SJSA1 (cell line): ENCODE data around the gene SMOC1. TPM values are rescaled to one million over a fixed set of nuclear protein-coding genes. Genes with fewer than 3 reads are reported as not detected.

Experiments used
- DNase-seq, 2 experiments: peaks; one replicate each; pipeline ENCODE4 v3.0.0-alpha.2; 2015 to 2020; ENCODE audit warnings: low spot score in 2 of 2, low read depth in 1 of 2
- H3K27ac ChIP-seq: fragments of 250-450 bp; sonication (Bioruptor Pico); 2 replicates; pipeline ENCODE4 v1.5.1; 2020; ENCODE audit warnings: mild to moderate bottlenecking, moderate library complexity
- H3K27me3 ChIP-seq: fragments of 250-450 bp; sonication (Bioruptor Pico); replicated peaks from 2 replicates; pipeline ENCODE4 v1.5.1; 2020; ENCODE audit warnings: mild to moderate bottlenecking, moderate library complexity
- H3K36me3 ChIP-seq: fragments of 250-450 bp; sonication (Bioruptor Pico); 2 replicates; pipeline ENCODE4 v1.5.1; 2020; ENCODE audit warnings: mild to moderate bottlenecking
- H3K4me1 ChIP-seq: fragments of 250-450 bp; sonication (Bioruptor Pico); replicated peaks from 2 replicates; pipeline ENCODE4 v1.6.1; 2021; ENCODE audit warnings: mild to moderate bottlenecking
- H3K4me3 ChIP-seq: fragments of 250-450 bp; sonication (Bioruptor Pico); 2 replicates; pipeline ENCODE4 v1.5.1; 2020; ENCODE audit warnings: mild to moderate bottlenecking
- H3K9me3 ChIP-seq: fragments of 250-450 bp; sonication (Bioruptor Pico); replicated peaks from 2 replicates; pipeline ENCODE4 v1.5.1; 2020; ENCODE audit warnings: mild to moderate bottlenecking
- total RNA-seq: library from RNA; depleted of rRNA; stranded (reverse); fragments of >200 nt; shearing (Covaris generic); gene quantifications from 2 replicates; pipeline ENCODE4 v1.2.3, GENCODE V29; 2014

SMOC1 gene
- total RNA-seq, 1 experiment from 2014 or later, result not detected

GRCh38 chr14:69951263-69951662, 72.0 kb downstream of the SMOC1 start:
- Histone ChIP-seq H3K36me3 (no peaks in the 10 kb centered on the region), H3K27me3 (no peaks in the 10 kb centered on the region), H3K27ac (no peak overlapping the region), H3K9me3 (no peaks in the 10 kb centered on the region), H3K4me3 (no peak overlapping the region), H3K4me1 (no peaks in the 10 kb centered on the region)
- no peak for DNase-seq

DNA sequence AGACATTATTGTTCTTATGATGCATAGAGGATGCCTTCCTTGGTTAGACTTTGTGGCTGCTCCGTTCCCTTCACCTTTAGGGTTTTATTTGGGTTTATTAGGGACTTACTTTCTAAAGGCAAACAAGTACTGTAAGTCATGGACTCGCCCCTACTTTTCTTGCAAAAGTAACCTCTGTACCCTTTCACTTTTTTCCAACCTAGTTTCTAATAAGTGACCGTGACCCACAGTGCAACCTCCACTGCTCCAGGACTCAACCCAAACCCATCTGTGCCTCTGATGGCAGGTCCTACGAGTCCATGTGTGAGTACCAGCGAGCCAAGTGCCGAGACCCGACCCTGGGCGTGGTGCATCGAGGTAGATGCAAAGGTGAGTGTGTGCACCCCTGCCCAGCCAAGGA, 72.7 kb downstream of the SMOC1 start:
- no peaks in the 10 kb centered on the region for H3K4me1 ChIP-seq
- no peaks in the 10 kb centered on the region for H3K9me3 ChIP-seq
- H3K27me3 ChIP-seq, result no peaks in the 10 kb centered on the region
- H3K36me3 ChIP-seq, result no peaks in the 10 kb centered on the region
- H3K27ac ChIP-seq, result no peak overlapping the region
- H3K4me3 ChIP-seq, result no peak overlapping the region
- no peak for DNase-seq

GRCh38 chr14:69953266-69953915, 74.2 kb downstream of the SMOC1 start:
- no peak overlapping the region for H3K4me3 ChIP-seq
- H3K36me3 ChIP-seq, result no peaks in the 10 kb centered on the region
- no peak overlapping the region for H3K27ac ChIP-seq
- no peaks in the 10 kb centered on the region for H3K27me3 ChIP-seq
- H3K4me1 ChIP-seq, result no peaks in the 10 kb centered on the region
- DNase-seq, result no peak
- no peaks in the 10 kb centered on the region for H3K9me3 ChIP-seq

DNA sequence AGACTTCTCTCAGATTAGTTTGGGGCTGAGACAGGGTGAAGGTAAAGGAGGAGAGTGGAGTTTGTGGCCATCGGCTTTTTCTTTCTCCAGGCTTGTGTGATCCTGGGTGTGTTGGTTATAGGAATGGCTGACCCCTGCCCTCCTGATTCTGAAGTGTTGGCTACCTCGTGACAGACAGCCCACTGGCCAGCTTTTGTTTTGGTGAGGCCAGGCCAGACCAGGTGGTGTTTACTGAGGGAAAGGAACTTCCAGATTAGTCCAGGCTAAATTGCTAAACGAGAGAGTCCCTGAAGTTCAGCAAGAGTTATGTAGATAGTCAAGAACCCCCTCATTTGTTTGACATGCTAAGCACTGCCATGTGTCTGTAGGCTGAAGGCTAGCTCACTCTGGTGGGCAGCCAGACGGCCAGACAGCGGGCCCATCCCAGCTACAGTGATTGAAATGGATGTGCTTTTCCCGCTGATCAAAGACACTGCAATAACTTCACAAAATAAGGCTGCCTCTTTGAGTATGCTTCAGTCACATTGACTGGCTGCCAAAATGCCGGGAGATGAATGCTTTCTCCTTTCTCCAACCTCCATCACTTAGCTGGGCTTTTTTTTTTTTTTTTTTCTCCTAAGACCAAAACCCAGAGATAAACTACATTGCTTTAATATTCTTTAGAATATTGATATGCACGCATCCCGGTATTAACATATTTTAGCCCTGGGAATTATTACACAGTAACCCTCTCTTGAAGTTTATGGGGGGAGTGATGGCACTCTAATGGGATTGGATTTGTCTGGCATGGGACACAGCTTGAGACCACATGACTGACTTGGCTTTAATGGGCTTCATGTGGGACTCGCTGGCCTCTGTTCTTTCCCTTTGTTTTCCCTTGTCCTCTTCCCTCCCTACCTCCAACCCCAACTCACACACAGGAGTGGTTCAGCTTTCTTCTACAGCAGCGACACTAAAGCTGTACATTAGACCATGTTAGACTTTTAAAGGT, 76.9 kb downstream of the SMOC1 start:
- Histone ChIP-seq H3K27ac (no peak overlapping the region), H3K4me1 (no peaks in the 10 kb centered on the region), H3K9me3 (no peaks in the 10 kb centered on the region), H3K4me3 (no peak overlapping the region), H3K36me3 (no peaks in the 10 kb centered on the region), H3K27me3 (no peaks in the 10 kb centered on the region)
- DNase-seq, result no peak

DNA sequence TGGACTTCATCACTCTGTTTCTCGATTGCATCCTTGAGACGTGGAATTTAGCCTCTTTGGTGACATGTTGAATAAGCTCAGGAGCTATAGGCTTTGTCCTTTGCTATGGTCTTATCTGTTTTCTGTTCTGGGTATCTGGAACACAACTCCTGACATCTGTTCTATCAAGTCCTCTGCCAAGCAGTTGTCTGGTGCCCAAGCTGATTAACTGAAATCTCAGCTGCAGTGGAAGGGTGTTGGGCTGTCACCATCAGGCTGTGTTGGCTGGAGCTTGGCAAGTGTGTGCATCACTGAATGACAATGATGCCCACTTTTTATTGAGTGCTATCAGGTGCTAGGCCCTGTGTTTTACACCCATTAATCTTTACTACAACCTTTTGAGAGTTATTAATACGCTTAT, 77.8 kb downstream of the SMOC1 start:
- Histone ChIP-seq H3K4me1 (no peaks in the 10 kb centered on the region), H3K9me3 (no peaks in the 10 kb centered on the region), H3K27ac (no peak overlapping the region), H3K36me3 (no peaks in the 10 kb centered on the region), H3K4me3 (no peak overlapping the region), H3K27me3 (no peaks in the 10 kb centered on the region)
- no peak for DNase-seq

GRCh38 chr14:69957986-69958385, 78.8 kb downstream of the SMOC1 start:
- H3K27ac ChIP-seq, result no peak overlapping the region
- no peak for DNase-seq
- H3K4me1 ChIP-seq, result no peaks in the 10 kb centered on the region
- no peak overlapping the region for H3K4me3 ChIP-seq
- H3K27me3 ChIP-seq, result no peaks in the 10 kb centered on the region
- H3K9me3 ChIP-seq, result no peaks in the 10 kb centered on the region
- H3K36me3 ChIP-seq, result no peaks in the 10 kb centered on the region

GRCh38 chr14:69959136-69959535, 79.9 kb downstream of the SMOC1 start:
- Histone ChIP-seq H3K27me3 (no peaks in the 10 kb centered on the region), H3K27ac (no peak overlapping the region), H3K4me1 (no peaks in the 10 kb centered on the region), H3K36me3 (no peaks in the 10 kb centered on the region), H3K9me3 (no peaks in the 10 kb centered on the region), H3K4me3 (no peak overlapping the region)
- no peak for DNase-seq

- Histone ChIP-seq H3K36me3 (no peaks in the 10 kb centered on the region), H3K4me1 (no peaks in the 10 kb centered on the region), H3K27ac (no peak overlapping the region), H3K27me3 (no peaks in the 10 kb centered on the region), H3K9me3 (no peaks in the 10 kb centered on the region), H3K4me3 (no peak overlapping the region)
- no peak for DNase-seq
These were observed 81.1 kb downstream of the SMOC1 start for GRCh38 chr14:69960296-69960695.

DNA sequence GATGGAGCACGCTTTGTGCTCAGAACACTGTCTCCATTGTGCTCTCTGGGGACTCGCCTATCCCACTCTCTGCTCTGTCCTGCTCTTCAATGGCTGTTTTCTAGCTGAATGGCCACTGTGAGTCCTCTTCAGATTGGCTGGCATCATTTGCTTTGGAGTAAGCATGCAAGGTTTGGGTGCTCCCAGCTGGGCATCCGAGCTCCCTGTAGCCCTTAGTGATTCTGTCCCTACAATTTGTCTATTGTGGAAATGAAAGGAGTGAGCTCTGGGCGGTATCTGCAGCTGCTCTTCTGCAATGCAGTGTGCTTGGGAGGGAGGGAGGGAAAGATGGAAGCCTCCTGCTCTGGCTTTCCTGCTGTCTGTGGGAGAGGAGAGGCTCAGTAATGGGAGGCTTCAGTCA, 84.8 kb downstream of the SMOC1 start:
- no peaks in the 10 kb centered on the region for H3K27me3 ChIP-seq
- no peaks in the 10 kb centered on the region for H3K36me3 ChIP-seq
- no peak overlapping the region for H3K4me3 ChIP-seq
- no peak overlapping the region for H3K27ac ChIP-seq
- no peak for DNase-seq
- no peaks in the 10 kb centered on the region for H3K4me1 ChIP-seq
- H3K9me3 ChIP-seq, result no peaks in the 10 kb centered on the region

DNA sequence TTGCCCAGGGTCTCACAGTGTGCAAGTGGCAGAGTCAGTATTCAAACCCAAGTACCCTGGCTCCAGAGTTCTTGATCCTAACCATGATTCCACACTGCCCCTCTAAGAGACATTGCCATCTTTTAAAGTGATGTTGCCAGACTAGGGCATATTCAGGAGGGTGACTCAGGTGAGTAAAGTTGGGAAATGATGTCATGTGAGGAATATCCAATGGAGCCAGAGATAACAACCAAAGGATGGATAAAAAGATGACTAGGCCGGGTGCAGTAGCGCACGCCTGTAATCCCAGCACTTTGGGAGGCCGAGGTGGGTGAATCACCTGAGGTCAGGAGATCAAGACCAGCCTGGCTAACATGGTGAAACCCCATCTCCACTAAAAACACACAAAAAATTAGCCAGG, 85.6 kb downstream of the SMOC1 start:
- Histone ChIP-seq H3K36me3 (no peaks in the 10 kb centered on the region), H3K9me3 (no peaks in the 10 kb centered on the region), H3K4me3 (no peak overlapping the region), H3K27me3 (no peaks in the 10 kb centered on the region), H3K27ac (no peak overlapping the region), H3K4me1 (no peaks in the 10 kb centered on the region)
- DNase-seq, result no peak

- no peaks in the 10 kb centered on the region for H3K9me3 ChIP-seq
- no peak overlapping the region for H3K4me3 ChIP-seq
- H3K36me3 ChIP-seq, result no peaks in the 10 kb centered on the region
- H3K4me1 ChIP-seq, result no peaks in the 10 kb centered on the region
- no peaks in the 10 kb centered on the region for H3K27me3 ChIP-seq
- H3K27ac ChIP-seq, result no peak overlapping the region
- no peak for DNase-seq
These were observed 88.9 kb downstream of the SMOC1 start for GRCh38 chr14:69968132-69968531.

DNA sequence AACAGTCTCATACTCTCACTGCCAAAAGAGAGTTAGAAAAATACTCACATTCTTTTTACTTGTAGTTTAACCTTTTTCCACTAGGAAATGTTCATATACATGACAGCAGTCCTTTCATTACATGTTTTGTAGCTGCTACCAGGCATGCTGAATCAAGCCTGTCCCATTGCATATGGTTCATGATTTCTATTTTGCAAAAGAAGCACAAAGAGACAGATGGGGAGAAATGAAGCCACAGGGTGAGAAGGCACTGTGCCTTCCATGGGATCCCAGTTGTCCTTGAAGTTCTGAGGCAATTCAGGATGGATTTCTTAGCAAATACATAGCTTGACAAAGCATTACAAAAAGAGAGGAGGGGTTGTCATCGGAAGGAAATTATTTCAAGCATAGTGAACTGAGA, 89.5 kb downstream of the SMOC1 start:
- no peak overlapping the region for H3K27ac ChIP-seq
- no peaks in the 10 kb centered on the region for H3K4me1 ChIP-seq
- H3K4me3 ChIP-seq, result no peak overlapping the region
- no peaks in the 10 kb centered on the region for H3K27me3 ChIP-seq
- H3K36me3 ChIP-seq, result no peaks in the 10 kb centered on the region
- H3K9me3 ChIP-seq, result no peaks in the 10 kb centered on the region
- DNase-seq, result no peak

DNA sequence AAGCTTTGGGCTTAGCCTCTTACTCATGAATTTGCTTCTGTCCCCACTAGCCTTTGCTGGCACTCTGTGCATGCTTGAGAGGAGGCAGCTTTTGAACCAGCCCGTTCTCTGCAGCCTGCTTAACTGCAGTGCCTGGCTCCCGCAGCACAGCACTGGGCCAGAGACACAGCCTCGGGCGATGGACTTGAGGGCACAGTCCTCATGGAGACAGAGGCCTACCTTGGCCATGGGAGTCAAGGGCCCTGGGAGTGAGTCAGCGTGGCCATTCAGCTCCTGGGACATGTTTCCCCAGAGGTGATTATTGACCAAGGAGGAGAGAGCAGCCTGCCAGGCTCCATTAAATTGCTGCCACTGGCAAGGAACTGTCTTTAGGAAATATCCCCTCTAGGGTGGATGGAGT, 93.5 kb downstream of the SMOC1 start:
- DNase-seq, result no peak
- no peak overlapping the region for H3K27ac ChIP-seq
- no peak overlapping the region for H3K4me3 ChIP-seq
- no peaks in the 10 kb centered on the region for H3K36me3 ChIP-seq
- H3K9me3 ChIP-seq, result no peaks in the 10 kb centered on the region
- no peaks in the 10 kb centered on the region for H3K27me3 ChIP-seq
- no peaks in the 10 kb centered on the region for H3K4me1 ChIP-seq

DNA sequence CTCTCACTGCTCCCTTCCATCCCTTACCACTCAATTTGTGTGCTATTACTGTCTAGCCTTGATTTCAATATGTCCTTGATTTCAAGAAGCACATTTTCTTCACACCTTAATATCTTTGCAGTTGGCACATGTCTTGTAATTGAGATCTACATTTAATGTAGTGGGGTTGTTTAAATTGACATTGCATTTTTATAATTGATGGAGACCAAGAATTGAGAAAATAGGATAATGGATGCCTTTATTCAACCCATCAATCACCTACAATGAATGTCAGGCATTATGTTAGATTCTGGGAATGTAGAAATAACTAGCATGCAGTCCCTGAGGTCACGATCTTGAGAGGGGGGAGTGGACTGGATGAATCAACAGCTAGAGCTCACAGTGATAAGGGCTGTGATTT, 94.6 kb downstream of the SMOC1 start:
- no peaks in the 10 kb centered on the region for H3K9me3 ChIP-seq
- H3K36me3 ChIP-seq, result no peaks in the 10 kb centered on the region
- no peak for DNase-seq
- no peak overlapping the region for H3K4me3 ChIP-seq
- H3K4me1 ChIP-seq, result no peaks in the 10 kb centered on the region
- H3K27ac ChIP-seq, result no peak overlapping the region
- H3K27me3 ChIP-seq, result no peaks in the 10 kb centered on the region
